HEK293T (cell line): ENCODE results near the gene TTC33.

ENCODE experiments used
- CTCF ChIA-PET: fragments of 350-600 bp; formaldehyde crosslinking; extraction: SDS; loops from one replicate; lab custom pipeline; 2021; ENCODE audit warnings: antibody characterized with exemption, inconsistent platforms; lab: Yijun Ruan, JAX
- POLR2A ChIA-PET: fragments of 350-600 bp; formaldehyde crosslinking; extraction: SDS; loops from one replicate; lab custom pipeline; 2020; ENCODE audit warnings: antibody characterized with exemption, inconsistent platforms; lab: Yijun Ruan, JAX
- DNase-seq: peaks from one replicate; pipeline ENCODE4 v3.0.0; 2012; ENCODE audit warnings: mixed read lengths; ENCODE audit errors: extremely low spot score
- ARNT ChIP-seq: fragments of 450-650 bp; IDR thresholded peaks from 2 replicates; pipeline ENCODE4 v1.6.1; 2017; ENCODE audit warnings: mild to moderate bottlenecking
- BHLHE40 ChIP-seq: fragments of 450-650 bp; IDR thresholded peaks from 2 replicates; pipeline ENCODE4 v1.6.1; 2016; ENCODE audit warnings: mild to moderate bottlenecking, moderate library complexity, borderline replicate concordance
- CTBP1 ChIP-seq: fragments of 450-650 bp; IDR thresholded peaks from 2 replicates; pipeline ENCODE4 v1.6.1; 2016; ENCODE audit warnings: borderline replicate concordance
- ELF4 ChIP-seq: fragments of 450-650 bp; IDR thresholded peaks from 2 replicates; pipeline ENCODE4 v1.6.1; 2017; ENCODE audit warnings: antibody characterized with exemption
- FOXA1 ChIP-seq: fragments of 450-650 bp; IDR thresholded peaks from 2 replicates; pipeline ENCODE4 v1.6.1; 2016; ENCODE audit warnings: mild to moderate bottlenecking
- FOXK2 ChIP-seq: fragments of 450-650 bp; IDR thresholded peaks from 2 replicates; pipeline ENCODE4 v1.6.1; 2016; ENCODE audit warnings: mild to moderate bottlenecking
- FOXM1 ChIP-seq: fragments of 450-650 bp; IDR thresholded peaks from 2 replicates; pipeline ENCODE4 v1.6.1; 2017; ENCODE audit warnings: mild to moderate bottlenecking, borderline replicate concordance
- HDGF ChIP-seq: fragments of 450-650 bp; IDR thresholded peaks from 2 replicates; pipeline ENCODE4 v1.6.1; 2017; ENCODE audit warnings: antibody characterized with exemption, borderline replicate concordance
- L3MBTL2 ChIP-seq: fragments of 450-650 bp; conservative IDR thresholded peaks from 2 replicates; pipeline ENCODE4 v1.6.1; 2016; ENCODE audit warnings: mild to moderate bottlenecking
- LEF1 ChIP-seq: fragments of 450-650 bp; IDR thresholded peaks from 2 replicates; pipeline ENCODE4 v1.6.1; 2017; ENCODE audit warnings: mild to moderate bottlenecking, borderline replicate concordance
- NFRKB ChIP-seq: fragments of 450-650 bp; IDR thresholded peaks from 2 replicates; pipeline ENCODE4 v1.6.1; 2016; ENCODE audit warnings: mild to moderate bottlenecking, moderate library complexity
- PKNOX1 ChIP-seq: fragments of 450-650 bp; IDR thresholded peaks from 2 replicates; pipeline ENCODE4 v1.6.1; 2016
- SP1 ChIP-seq: fragments of 450-650 bp; IDR thresholded peaks from 2 replicates; pipeline ENCODE4 v1.6.1; 2017
- SUZ12 ChIP-seq: fragments of 450-650 bp; IDR thresholded peaks from 2 replicates; pipeline ENCODE4 v1.6.1; 2016; ENCODE audit warnings: mild to moderate bottlenecking
- TARDBP ChIP-seq: fragments of 450-650 bp; IDR thresholded peaks from 2 replicates; pipeline ENCODE4 v1.6.1; 2016
- ZNF384 ChIP-seq: fragments of 450-650 bp; IDR thresholded peaks from 2 replicates; pipeline ENCODE4 v1.6.1; 2016

TTC33 gene

GRCh38 chr5:40491644-40492043 is 264.1 kb downstream of the TTC33 start:
- ChIA-PET CTCF (no interaction called here), POLR2A (no interaction called here)
- DNase-seq = no peak
- TF ChIP-seq TARDBP (no peak), HDGF (no peak), CTBP1 (no peak), L3MBTL2 (no peak), ELF4 (no peak), BHLHE40 (no peak)

GRCh38 chr5:40490464-40491111 is 265.2 kb downstream of the TTC33 start:
- CTCF ChIA-PET = no interaction called here
- DNase-seq = no peak
- TF ChIP-seq SUZ12 (no peak), HDGF (no peak), FOXM1 (no peak), L3MBTL2 (no peak), FOXK2 (no peak), CTBP1 (no peak), ELF4 (no peak), TARDBP (no peak), LEF1 (no peak), ARNT (no peak), BHLHE40 (no peak), PKNOX1 (no peak), SP1 (no peak), FOXA1 (no peak), NFRKB (no peak), ZNF384 (no peak)
- POLR2A ChIA-PET = no interaction called here

GRCh38 chr5:40489421-40489820 is 266.3 kb downstream of the TTC33 start:
- CTCF ChIA-PET = no interaction called here
- no peak for DNase-seq
- TF ChIP-seq FOXK2 (no peak), HDGF (no peak)
- POLR2A ChIA-PET = no interaction called here

GRCh38 chr5:40486437-40487275 is 269.1 kb downstream of the TTC33 start:
- ChIA-PET CTCF (no interaction called here), POLR2A (no interaction called here)
- TF ChIP-seq PKNOX1 (no peak), NFRKB (no peak), FOXM1 (no peak), FOXK2 (no peak), BHLHE40 (no peak), TARDBP (no peak), ZNF384 (no peak), HDGF (no peak), L3MBTL2 (no peak), FOXA1 (no peak), CTBP1 (no peak), ELF4 (no peak), ARNT (no peak), LEF1 (no peak), SP1 (no peak)
- no peak for DNase-seq

GRCh38 chr5:40485021-40485998 is 270.5 kb downstream of the TTC33 start:
- DNase-seq = no peak
- ChIA-PET POLR2A (no interaction called here), CTCF (no interaction called here)

More at GRCh38 chr5:40485021-40485998, 270.5 kb downstream of the TTC33 start:
- TF ChIP-seq FOXA1 (no peak), NFRKB (no peak), FOXM1 (no peak), BHLHE40 (no peak), SP1 (no peak), ELF4 (no peak), L3MBTL2 (no peak), ZNF384 (no peak), SUZ12 (no peak), HDGF (no peak), PKNOX1 (no peak), TARDBP (no peak), LEF1 (no peak), CTBP1 (no peak), ARNT (no peak), FOXK2 (no peak)
